Astrocyte (in vitro differentiated cells and primary cell): ENCODE measurements around the gene B4GALT5. TPM values are rescaled to one million over a fixed set of nuclear protein-coding genes. Genes with fewer than 3 reads are reported as not detected.

Source experiments
- DNase-seq: peaks from one replicate; pipeline ENCODE4 v3.0.0-alpha.2; 2010; ENCODE audit warnings: low read depth
- FAIRE-seq: peaks from 2 replicates; lab custom pipeline; 2011; peaks lifted over from hg19 to GRCh38; lab: Jason Lieb, UNC
- H2AFZ ChIP-seq: 2 replicates; pipeline ENCODE4 v1.6.0; 2012; ENCODE audit warnings: low read depth, low read length, inconsistent platforms
- H3K27ac ChIP-seq: 2 replicates; pipeline ENCODE4 v1.5.1; 2011; ENCODE audit warnings: low read depth, low read length, inconsistent platforms
- H3K27me3 ChIP-seq: 2 replicates; pipeline ENCODE4 v1.6.0; 2011; ENCODE audit warnings: low read length, inconsistent platforms; ENCODE audit not compliant: insufficient read depth
- H3K36me3 ChIP-seq: 2 replicates; pipeline ENCODE4 v1.5.1; 2011; ENCODE audit warnings: low read length, inconsistent platforms; ENCODE audit not compliant: insufficient read depth
- H3K4me1 ChIP-seq: 2 replicates; pipeline ENCODE4 v1.5.1; 2011; ENCODE audit warnings: low read length, inconsistent platforms; ENCODE audit not compliant: insufficient read depth
- H3K4me2 ChIP-seq: 2 replicates; pipeline ENCODE4 v1.6.0; 2012; ENCODE audit warnings: low read length, inconsistent platforms
- H3K4me3 ChIP-seq: 2 replicates; pipeline ENCODE4 v1.5.1; 2011; ENCODE audit warnings: low read depth, mild to moderate bottlenecking, low read length, inconsistent platforms; ENCODE audit not compliant: insufficient read depth
- H3K79me2 ChIP-seq: 2 replicates; pipeline ENCODE4 v1.6.0; 2012; ENCODE audit warnings: mild to moderate bottlenecking, low read length, inconsistent platforms; ENCODE audit not compliant: insufficient read depth
- H3K9ac ChIP-seq: 2 replicates; pipeline ENCODE4 v1.6.0; 2012; ENCODE audit warnings: mild to moderate bottlenecking, low read length, inconsistent platforms
- H3K9me3 ChIP-seq: 2 replicates; pipeline ENCODE4 v1.5.1; 2012; ENCODE audit warnings: low read depth, mild to moderate bottlenecking, low read length, inconsistent platforms; ENCODE audit not compliant: insufficient read depth
- H4K20me1 ChIP-seq: 2 replicates; pipeline ENCODE4 v1.6.0; 2012; ENCODE audit warnings: low read length, inconsistent platforms; ENCODE audit not compliant: insufficient read depth
- H3K27ac Mint-ChIP-seq: one replicate; pipeline ENCODE4 v1.8.0; 2021; ENCODE audit warnings: mild to moderate bottlenecking, mixed read lengths; ENCODE audit not compliant: unreplicated experiment
- H3K27me3 Mint-ChIP-seq: one replicate; pipeline ENCODE4 v1.8.0; 2021; ENCODE audit warnings: low read depth, mixed read lengths; ENCODE audit not compliant: unreplicated experiment
- H3K36me3 Mint-ChIP-seq: one replicate; pipeline ENCODE4 v1.8.0; 2021; ENCODE audit warnings: low read depth, mixed read lengths; ENCODE audit not compliant: unreplicated experiment
- H3K4me1 Mint-ChIP-seq: one replicate; pipeline ENCODE4 v1.8.0; 2021; ENCODE audit warnings: low read depth, mixed read lengths; ENCODE audit not compliant: unreplicated experiment
- H3K4me3 Mint-ChIP-seq: one replicate; pipeline ENCODE4 v1.8.0; 2021; ENCODE audit warnings: mild to moderate bottlenecking, moderate library complexity, mixed read lengths; ENCODE audit not compliant: unreplicated experiment
- H3K9me3 Mint-ChIP-seq: one replicate; pipeline ENCODE4 v1.8.0; 2021; ENCODE audit warnings: mild to moderate bottlenecking, mixed read lengths; ENCODE audit not compliant: unreplicated experiment
- EZH2 ChIP-seq: IDR thresholded peaks from 2 replicates; pipeline ENCODE4 v1.6.1; 2012; ENCODE audit warnings: mild to moderate bottlenecking, low read length, inconsistent platforms; ENCODE audit not compliant: insufficient read depth
- total RNA-seq: library from RNA; stranded (reverse); gene quantifications from 2 replicates; pipeline ENCODE4 v1.2.1, GENCODE V29; 2021
- TF ChIP-seq, protein P1 (sequence below): IDR thresholded peaks from 2 replicates; pipeline ENCODE4 v1.5.1; 2011; ENCODE audit warnings: low read depth, mild to moderate bottlenecking, inconsistent platforms, low read length, moderate library complexity; ENCODE audit not compliant: insufficient read depth

B4GALT5 gene
- total RNA-seq, 1 donor from 2014 or later = 41.9 TPM

DNA sequence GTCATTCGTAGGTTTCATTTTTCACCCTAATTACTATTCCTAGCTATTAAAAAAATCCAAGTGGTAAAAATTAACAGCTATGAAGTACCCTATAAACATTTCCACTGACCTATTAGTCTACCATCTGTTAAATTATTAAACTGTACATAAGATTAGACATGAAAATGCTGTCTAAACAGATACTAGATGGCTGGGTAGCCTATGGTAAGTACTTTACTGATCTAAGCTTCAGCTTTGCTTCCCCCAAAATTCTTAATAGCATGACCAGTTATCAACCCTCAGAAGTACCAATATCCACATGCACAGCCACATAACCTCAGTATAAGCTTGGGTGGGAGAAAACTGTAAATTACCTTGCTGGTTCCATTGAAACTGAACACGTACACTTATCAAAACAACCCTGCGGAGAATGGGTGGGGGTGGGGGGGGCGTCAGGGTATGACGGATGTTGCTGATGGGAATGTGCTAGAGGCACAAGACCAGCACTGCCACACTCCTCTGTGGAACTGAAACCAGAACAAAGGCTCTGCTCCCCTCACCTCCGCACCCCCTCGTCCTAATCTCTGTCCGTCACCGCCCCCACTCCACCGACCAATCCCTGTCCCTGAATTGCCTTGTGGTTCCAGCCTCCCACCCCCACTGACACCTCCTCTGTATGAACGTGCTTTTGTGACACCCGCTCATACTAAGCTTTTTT, 45.3 kb downstream of the B4GALT5 start:
- no peak overlapping the region for H3K9ac ChIP-seq
- Mint-ChIP-seq H3K4me3 (no peak overlapping the region), H3K9me3 (no peaks in the 10 kb centered on the region), H3K36me3 (no peaks in the 10 kb centered on the region), H3K27ac (no peak overlapping the region), H3K4me1 (peaks cover 29% of the 10 kb centered on the region), H3K27me3 (no peaks in the 10 kb centered on the region)
- no peak overlapping the region for H3K27ac ChIP-seq
- H3K4me1 ChIP-seq = no peaks in the 10 kb centered on the region
- FAIRE-seq (no peak), DNase-seq (no peak)
- H3K4me3 ChIP-seq = no peak overlapping the region
- H3K9me3 ChIP-seq = no peaks in the 10 kb centered on the region
- no peak overlapping the region for H2AFZ ChIP-seq
- H3K27me3 ChIP-seq = no peaks in the 10 kb centered on the region
- TF ChIP-seq, protein P1, sequence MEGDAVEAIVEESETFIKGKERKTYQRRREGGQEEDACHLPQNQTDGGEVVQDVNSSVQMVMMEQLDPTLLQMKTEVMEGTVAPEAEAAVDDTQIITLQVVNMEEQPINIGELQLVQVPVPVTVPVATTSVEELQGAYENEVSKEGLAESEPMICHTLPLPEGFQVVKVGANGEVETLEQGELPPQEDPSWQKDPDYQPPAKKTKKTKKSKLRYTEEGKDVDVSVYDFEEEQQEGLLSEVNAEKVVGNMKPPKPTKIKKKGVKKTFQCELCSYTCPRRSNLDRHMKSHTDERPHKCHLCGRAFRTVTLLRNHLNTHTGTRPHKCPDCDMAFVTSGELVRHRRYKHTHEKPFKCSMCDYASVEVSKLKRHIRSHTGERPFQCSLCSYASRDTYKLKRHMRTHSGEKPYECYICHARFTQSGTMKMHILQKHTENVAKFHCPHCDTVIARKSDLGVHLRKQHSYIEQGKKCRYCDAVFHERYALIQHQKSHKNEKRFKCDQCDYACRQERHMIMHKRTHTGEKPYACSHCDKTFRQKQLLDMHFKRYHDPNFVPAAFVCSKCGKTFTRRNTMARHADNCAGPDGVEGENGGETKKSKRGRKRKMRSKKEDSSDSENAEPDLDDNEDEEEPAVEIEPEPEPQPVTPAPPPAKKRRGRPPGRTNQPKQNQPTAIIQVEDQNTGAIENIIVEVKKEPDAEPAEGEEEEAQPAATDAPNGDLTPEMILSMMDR = no peak
- no peak for TF ChIP-seq EZH2
- H3K79me2 ChIP-seq = peaks cover 93% of the 10 kb centered on the region
- H3K36me3 ChIP-seq = no peaks in the 10 kb centered on the region
- H4K20me1 ChIP-seq = peaks cover 87% of the 10 kb centered on the region
- no peak overlapping the region for H3K4me2 ChIP-seq

DNA sequence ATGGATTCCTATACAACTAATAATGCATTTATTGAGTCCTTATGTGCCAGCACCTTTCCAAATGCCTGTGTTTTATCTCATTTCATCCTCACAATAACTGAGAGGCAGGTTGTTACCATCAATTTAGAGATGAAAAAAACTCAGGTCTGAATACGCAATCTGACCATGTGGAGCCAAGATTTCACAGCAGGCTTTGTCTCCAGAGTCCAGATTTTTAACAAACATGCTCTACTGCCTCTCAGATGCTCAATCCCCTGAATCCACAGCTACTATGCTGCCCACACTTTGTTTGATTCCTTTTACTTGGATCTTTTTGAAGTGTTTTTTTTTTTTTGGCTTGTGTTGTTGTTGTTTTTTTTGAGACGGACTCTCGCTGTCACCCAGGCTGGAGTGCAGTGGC, 46.8 kb downstream of the B4GALT5 start:
- Histone ChIP-seq H3K79me2 (peaks cover 94% of the 10 kb centered on the region), H3K9me3 (no peaks in the 10 kb centered on the region), H3K9ac (no peak overlapping the region), H3K36me3 (no peaks in the 10 kb centered on the region), H3K27me3 (no peaks in the 10 kb centered on the region), H4K20me1 (peaks cover 89% of the 10 kb centered on the region), H2AFZ (no peak overlapping the region), H3K27ac (no peak overlapping the region), H3K4me1 (no peaks in the 10 kb centered on the region), H3K4me3 (no peak overlapping the region), H3K4me2 (no peak overlapping the region)
- H3K4me3 Mint-ChIP-seq = no peak overlapping the region
- DNase-seq (no peak), FAIRE-seq (no peak)
- no peaks in the 10 kb centered on the region for H3K9me3 Mint-ChIP-seq
- peaks cover 25% of the 10 kb centered on the region for H3K4me1 Mint-ChIP-seq
- TF ChIP-seq, protein P1 = no peak
- no peak for TF ChIP-seq EZH2
- no peak overlapping the region for H3K27ac Mint-ChIP-seq
- H3K36me3 Mint-ChIP-seq = no peaks in the 10 kb centered on the region
- no peaks in the 10 kb centered on the region for H3K27me3 Mint-ChIP-seq

DNA sequence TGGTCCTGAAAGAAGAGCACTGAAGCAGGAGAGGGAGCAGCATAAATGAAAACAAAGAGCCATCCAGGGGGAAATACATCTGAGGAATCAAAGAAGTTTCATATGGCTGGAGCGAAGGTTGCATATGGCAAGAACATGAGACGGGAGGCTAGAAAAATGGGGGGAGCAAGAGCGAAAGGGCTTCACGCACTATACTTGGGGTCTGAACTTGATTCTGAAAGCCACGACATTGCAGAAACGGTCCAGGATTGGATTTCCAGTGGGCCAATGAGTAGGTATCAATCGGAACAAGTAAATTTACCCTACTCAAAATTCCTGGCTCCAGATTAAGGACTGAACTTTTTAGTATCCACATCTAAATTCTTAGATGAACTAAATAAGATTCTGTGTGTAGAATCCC, 47.9 kb downstream of the B4GALT5 start:
- peaks cover 94% of the 10 kb centered on the region for H3K79me2 ChIP-seq
- no peaks in the 10 kb centered on the region for H3K36me3 ChIP-seq
- H2AFZ ChIP-seq = no peak overlapping the region
- FAIRE-seq = no peak
- H3K4me3 ChIP-seq = no peak overlapping the region
- TF ChIP-seq, protein P1 = no peak
- no peak for TF ChIP-seq EZH2
- H3K4me2 ChIP-seq = no peak overlapping the region
- no peaks in the 10 kb centered on the region for H3K36me3 Mint-ChIP-seq
- H3K4me1 ChIP-seq = no peaks in the 10 kb centered on the region
- H3K27me3 Mint-ChIP-seq = no peaks in the 10 kb centered on the region
- no peaks in the 10 kb centered on the region for H3K9me3 ChIP-seq
- H3K9ac ChIP-seq = no peak overlapping the region
- no peaks in the 10 kb centered on the region for H3K27me3 ChIP-seq
- H3K9me3 Mint-ChIP-seq = no peaks in the 10 kb centered on the region
- H4K20me1 ChIP-seq = peaks cover 90% of the 10 kb centered on the region
- H3K4me1 Mint-ChIP-seq = peaks cover 22% of the 10 kb centered on the region
- no peak for DNase-seq
- H3K4me3 Mint-ChIP-seq = no peak overlapping the region
- no peak overlapping the region for H3K27ac Mint-ChIP-seq
- no peak overlapping the region for H3K27ac ChIP-seq
